Tibial artery (tissue), 4 donors: ENCODE measurements around the gene GNB1L.

Source experiments
- DNase-seq, 2 donors: peaks; one replicate each; pipeline ENCODE4 v3.0.0-alpha.2; 2019
- H3K27ac ChIP-seq, 2 donors: fragments of 200-600 bp; sonication (generic) in 1 of 2; 1 replicate in 1 of 2; 2 replicates in 1 of 2; pipeline ENCODE4 v1.5.1; 2018 to 2019; ENCODE audit warnings: mild to moderate bottlenecking in 1 of 2
- H3K27me3 ChIP-seq, 2 donors: fragments of 200-600 bp; sonication (generic) in 1 of 2; one replicate each; pipeline versions ENCODE4 v1.5.1 to v1.6.0; 2016 to 2019
- H3K36me3 ChIP-seq, 3 donors: fragments of 200-600 bp; sonication (generic) in 2 of 3; one replicate each; pipeline ENCODE4 v1.5.1; 2016 to 2019; ENCODE audit warnings: mild to moderate bottlenecking in 2 of 3
- H3K4me1 ChIP-seq, 4 donors: fragments of 200-600 bp; sonication (generic) in 2 of 4; 1 replicate in 3 of 4; 2 replicates in 1 of 4; pipeline ENCODE4 v1.5.1; 2016 to 2019
- H3K4me3 ChIP-seq, 2 donors: fragments of 200-600 bp; sonication (generic) in 1 of 2; 1 replicate in 1 of 2; 2 replicates in 1 of 2; pipeline ENCODE4 v1.5.1; 2018 to 2019; ENCODE audit warnings: mild to moderate bottlenecking in 2 of 2
- H3K9me3 ChIP-seq, 3 donors: fragments of 200-600 bp; sonication (generic) in 1 of 3; one replicate each; pipeline ENCODE4 v1.5.1; 2016 to 2019
- intact Hi-C: fragments of 100-400 bp; cut with DNase I; formaldehyde crosslinking; loops from one replicate; pipeline ENCODE4 v1.15.0; 2023; ENCODE audit warnings: low total_unique reads
- TF ChIP-seq, protein P1 (sequence below), 2 experiments: fragments of 200-600 bp in 1 of 2; fragments of 450-650 bp in 1 of 2; IDR thresholded peaks; one replicate each; pipeline ENCODE4 v1.5.1; 2017 to 2019; ENCODE audit warnings: antibody characterized with exemption in 2 of 2, mild to moderate bottlenecking in 1 of 2, moderate library complexity in 1 of 2

Gene GNB1L

DNA sequence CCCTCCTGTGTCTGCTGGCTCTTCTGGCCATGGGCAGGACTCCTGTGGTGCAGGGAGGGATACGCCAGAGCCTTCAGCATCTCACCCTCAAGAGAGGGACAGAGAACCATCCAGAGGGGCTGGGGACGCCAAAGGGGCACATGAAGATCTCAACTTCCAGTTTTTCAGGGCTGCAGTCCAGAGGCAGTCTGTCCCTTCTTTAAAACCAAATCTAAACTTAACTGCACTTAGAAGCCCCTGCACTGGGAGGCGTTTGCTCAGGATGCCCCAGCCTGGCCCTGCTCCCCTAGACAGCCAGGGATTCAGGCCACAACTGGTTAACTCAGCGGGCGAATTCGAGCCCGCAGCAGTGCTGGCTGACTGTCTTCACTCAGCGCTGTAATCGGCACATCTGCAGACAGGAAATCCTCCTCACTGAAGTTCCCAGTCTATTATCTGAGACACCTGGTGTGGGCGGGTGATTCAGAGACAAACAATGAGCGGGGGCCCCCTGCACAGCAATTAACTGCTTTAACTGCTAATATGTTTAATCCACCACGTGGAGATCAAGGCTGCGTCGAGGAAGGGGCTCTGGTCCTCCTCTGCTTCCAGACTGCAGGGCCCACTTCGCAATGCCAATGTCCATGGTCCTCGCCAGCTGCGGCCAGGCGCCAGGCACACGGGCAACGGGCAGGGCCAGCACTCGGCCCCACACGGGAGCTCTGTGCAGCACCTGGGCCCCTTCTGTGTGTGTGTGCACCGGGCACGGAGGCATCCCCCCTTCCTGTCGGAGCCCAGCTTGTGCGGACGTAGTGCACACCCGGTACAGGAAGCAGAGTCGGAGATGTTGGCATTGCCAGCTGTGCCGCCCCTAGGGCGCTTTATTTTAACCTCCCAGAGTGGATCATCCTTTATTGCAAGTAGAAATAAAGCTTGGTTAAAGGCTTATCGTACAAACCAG lies 36.9 kb upstream of the GNB1L start:
- TF ChIP-seq, protein P1, sequence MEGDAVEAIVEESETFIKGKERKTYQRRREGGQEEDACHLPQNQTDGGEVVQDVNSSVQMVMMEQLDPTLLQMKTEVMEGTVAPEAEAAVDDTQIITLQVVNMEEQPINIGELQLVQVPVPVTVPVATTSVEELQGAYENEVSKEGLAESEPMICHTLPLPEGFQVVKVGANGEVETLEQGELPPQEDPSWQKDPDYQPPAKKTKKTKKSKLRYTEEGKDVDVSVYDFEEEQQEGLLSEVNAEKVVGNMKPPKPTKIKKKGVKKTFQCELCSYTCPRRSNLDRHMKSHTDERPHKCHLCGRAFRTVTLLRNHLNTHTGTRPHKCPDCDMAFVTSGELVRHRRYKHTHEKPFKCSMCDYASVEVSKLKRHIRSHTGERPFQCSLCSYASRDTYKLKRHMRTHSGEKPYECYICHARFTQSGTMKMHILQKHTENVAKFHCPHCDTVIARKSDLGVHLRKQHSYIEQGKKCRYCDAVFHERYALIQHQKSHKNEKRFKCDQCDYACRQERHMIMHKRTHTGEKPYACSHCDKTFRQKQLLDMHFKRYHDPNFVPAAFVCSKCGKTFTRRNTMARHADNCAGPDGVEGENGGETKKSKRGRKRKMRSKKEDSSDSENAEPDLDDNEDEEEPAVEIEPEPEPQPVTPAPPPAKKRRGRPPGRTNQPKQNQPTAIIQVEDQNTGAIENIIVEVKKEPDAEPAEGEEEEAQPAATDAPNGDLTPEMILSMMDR (IDR thresholded peaks at IDR 0.05), result no peak
- intact Hi-C loops, result no loop called here
- Histone ChIP-seq H3K4me3 (no peak overlapping the region), H3K9me3 (no peaks in the 10 kb centered on the region), H3K27me3 (no peaks in the 10 kb centered on the region), H3K4me1 (peaks cover 0 to 16% (median 0%) of the 10 kb centered on the region in 4 donors), H3K27ac (no peak overlapping the region), H3K36me3 (peaks cover 20 to 86% (median 43%) of the 10 kb centered on the region in 3 donors)
- no peak for DNase-seq

DNA sequence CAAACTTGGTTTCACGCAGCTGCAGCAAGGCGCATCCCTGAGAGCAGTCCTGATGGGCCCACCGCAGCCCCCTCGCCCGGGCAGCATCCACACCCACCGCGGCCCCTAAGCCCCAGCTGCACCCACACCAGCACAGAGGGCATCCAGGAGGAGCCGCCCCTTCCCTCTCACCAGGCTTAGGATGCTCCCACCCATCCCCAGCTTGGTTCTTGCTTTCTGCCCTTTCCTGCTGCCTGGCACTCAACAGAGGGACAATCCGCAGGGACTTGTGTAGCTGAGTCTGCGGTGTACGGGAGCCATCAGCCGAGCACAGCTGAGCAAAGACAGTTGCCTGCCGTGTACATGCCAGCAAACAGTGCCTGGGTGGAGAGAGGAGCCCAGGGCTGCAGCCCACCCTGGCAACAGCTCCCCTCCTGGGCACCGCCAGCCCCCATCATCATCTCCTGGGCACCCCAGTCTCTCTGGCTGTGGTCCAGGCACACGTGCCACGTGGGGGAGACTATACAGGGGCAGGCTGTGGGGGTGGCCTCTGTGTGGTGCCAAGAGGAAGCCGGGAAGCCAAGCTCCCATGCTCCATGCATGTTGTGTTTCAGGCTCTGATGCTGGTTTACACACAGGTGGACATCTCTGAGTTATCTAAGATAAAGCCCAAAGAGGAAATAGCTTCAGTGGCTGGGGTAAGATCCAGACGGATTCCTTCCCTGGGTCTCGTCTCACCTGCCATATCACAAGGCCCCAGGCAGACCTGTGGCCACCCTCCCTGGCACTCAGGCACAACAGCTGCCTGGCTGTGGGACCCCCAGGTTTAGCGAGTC lies 36.0 kb upstream of the GNB1L start:
- no peak overlapping the region for H3K4me3 ChIP-seq
- TF ChIP-seq, protein P1 (IDR thresholded peaks at IDR 0.05), result no peak
- peaks cover 0 to 21% (median 0%) of the 10 kb centered on the region in 4 donors for H3K4me1 ChIP-seq
- no peak for DNase-seq
- H3K36me3 ChIP-seq, result peaks cover 18 to 86% (median 48%) of the 10 kb centered on the region in 3 donors
- no peaks in the 10 kb centered on the region for H3K27me3 ChIP-seq
- H3K27ac ChIP-seq, result no peak overlapping the region
- intact Hi-C loops, result no loop called here
- no peaks in the 10 kb centered on the region for H3K9me3 ChIP-seq

GRCh38 chr22:19889951-19890350 lies 35.3 kb upstream of the GNB1L start:
- Histone ChIP-seq H3K27ac (no peak overlapping the region), H3K4me1 (peaks cover 0 to 21% (median 0%) of the 10 kb centered on the region in 4 donors), H3K27me3 (no peaks in the 10 kb centered on the region), H3K36me3 (peaks cover 10 to 78% (median 43%) of the 10 kb centered on the region in 3 donors), H3K9me3 (no peaks in the 10 kb centered on the region), H3K4me3 (no peak overlapping the region)
- intact Hi-C loops, result no loop called here
- DNase-seq, result no peak
- TF ChIP-seq, protein P1 (IDR thresholded peaks at IDR 0.05), result no peak

GRCh38 chr22:19888131-19888746 lies 33.6 kb upstream of the GNB1L start:
- TF ChIP-seq, protein P1 (IDR thresholded peaks at IDR 0.05), result no peak
- Histone ChIP-seq H3K9me3 (no peaks in the 10 kb centered on the region), H3K36me3 (peaks cover 10 to 63% (median 27%) of the 10 kb centered on the region in 3 donors), H3K27ac (no peak overlapping the region), H3K4me1 (peaks cover 0 to 21% (median 0%) of the 10 kb centered on the region in 4 donors), H3K4me3 (no peak overlapping the region), H3K27me3 (no peaks in the 10 kb centered on the region)
- DNase-seq, result no peak
- intact Hi-C loops, result no loop called here

GRCh38 chr22:19887256-19887985 lies 32.7 kb upstream of the GNB1L start:
- Histone ChIP-seq H3K4me3 (no peak overlapping the region), H3K36me3 (peaks cover 14 to 63% (median 25%) of the 10 kb centered on the region in 3 donors), H3K27ac (no peak overlapping the region), H3K4me1 (peaks cover 0 to 20% (median 0%) of the 10 kb centered on the region in 4 donors), H3K27me3 (no peaks in the 10 kb centered on the region), H3K9me3 (no peaks in the 10 kb centered on the region)
- DNase-seq, result no peak
- intact Hi-C loops, result no loop called here
- TF ChIP-seq, protein P1 (IDR thresholded peaks at IDR 0.05), result no peak
